ENCODE measurements around the gene NCEH1.

NCEH1 gene

DNA sequence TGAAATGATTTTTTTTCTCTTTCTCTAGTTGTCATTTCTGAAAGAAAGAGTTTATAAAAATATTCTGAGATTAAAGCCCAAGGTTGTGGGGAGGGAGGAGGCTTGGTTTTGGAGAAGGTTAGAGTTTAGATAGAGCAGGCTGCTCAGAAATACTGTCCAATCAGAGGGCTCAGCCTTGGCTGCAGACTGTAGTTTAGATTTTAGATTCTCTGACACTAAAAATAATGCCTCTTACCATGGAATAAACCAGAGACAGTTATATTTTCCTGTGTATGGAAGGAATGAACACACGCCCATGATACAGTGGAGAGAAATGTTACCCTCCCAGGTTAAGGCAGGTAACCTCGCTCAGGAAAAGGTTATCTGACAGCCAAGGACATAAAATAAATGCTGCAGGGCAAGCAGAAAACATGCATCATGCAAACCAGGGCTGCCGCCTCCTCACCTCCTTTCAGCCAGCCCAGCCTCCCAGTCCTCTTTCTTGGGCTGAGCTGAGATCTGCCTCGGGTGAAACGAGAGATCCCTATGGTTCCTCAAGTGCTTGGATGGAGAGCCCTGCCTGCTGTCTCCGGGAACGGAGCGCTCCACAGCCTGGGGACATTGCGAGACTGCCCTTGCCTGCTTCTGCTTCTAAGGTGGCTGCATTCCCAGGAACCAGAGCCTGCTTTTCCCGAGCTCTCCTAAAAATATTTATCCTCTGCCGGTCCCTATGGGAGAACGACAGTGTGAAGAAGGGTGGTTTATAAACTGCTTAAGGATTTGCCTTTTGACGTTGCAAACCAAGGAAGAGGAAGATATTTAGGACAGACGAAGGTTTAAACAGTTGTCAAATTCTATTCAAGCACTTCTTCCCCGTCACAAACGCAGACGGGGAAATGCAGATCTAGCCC is 848 bp downstream of the NCEH1 start:
- TF ChIP-seq, protein P1, sequence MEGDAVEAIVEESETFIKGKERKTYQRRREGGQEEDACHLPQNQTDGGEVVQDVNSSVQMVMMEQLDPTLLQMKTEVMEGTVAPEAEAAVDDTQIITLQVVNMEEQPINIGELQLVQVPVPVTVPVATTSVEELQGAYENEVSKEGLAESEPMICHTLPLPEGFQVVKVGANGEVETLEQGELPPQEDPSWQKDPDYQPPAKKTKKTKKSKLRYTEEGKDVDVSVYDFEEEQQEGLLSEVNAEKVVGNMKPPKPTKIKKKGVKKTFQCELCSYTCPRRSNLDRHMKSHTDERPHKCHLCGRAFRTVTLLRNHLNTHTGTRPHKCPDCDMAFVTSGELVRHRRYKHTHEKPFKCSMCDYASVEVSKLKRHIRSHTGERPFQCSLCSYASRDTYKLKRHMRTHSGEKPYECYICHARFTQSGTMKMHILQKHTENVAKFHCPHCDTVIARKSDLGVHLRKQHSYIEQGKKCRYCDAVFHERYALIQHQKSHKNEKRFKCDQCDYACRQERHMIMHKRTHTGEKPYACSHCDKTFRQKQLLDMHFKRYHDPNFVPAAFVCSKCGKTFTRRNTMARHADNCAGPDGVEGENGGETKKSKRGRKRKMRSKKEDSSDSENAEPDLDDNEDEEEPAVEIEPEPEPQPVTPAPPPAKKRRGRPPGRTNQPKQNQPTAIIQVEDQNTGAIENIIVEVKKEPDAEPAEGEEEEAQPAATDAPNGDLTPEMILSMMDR (IDR thresholded peaks at IDR 0.05; ENCODE audit: low read depth, low read length, poor library complexity, severe bottlenecking): no peak
- TF ChIP-seq EZH2phosphoT487 (IDR thresholded peaks at IDR 0.05; ENCODE audit: borderline replicate concordance, low read length): no peak
- no peaks in the 10 kb centered on the region for H3K27me3 ChIP-seq (ENCODE audit: control insufficient read depth, low read length)
- peaks cover 25% of the 10 kb centered on the region for H3K79me2 ChIP-seq (ENCODE audit: control insufficient read depth, low read length)
- H3K36me3 ChIP-seq (ENCODE audit: control insufficient read depth, low read length): no peaks in the 10 kb centered on the region
- peaks cover 23% of the 10 kb centered on the region for H3K4me1 ChIP-seq (ENCODE audit: control insufficient read depth, low read length)
- H3F3A ChIP-seq (ENCODE audit: control insufficient read depth, insufficient read depth): peaks cover 4% of the 10 kb centered on the region; the same call in 1 of the 2 replicates
- H3K4me3 ChIP-seq (ENCODE audit: low read length): peak overlapping the region; percentile 99
- H3K9me3 ChIP-seq (ENCODE audit: control insufficient read depth, insufficient read depth, low read length): no peaks in the 10 kb centered on the region
- no peaks in the 10 kb centered on the region for H3K9me2 ChIP-seq (replicated peaks; ENCODE audit: control insufficient read depth, low read length)
- no peak overlapping the region for H3K27ac ChIP-seq (ENCODE audit: low read depth, low read length)
- H4K20me1 ChIP-seq (ENCODE audit: control insufficient read depth, insufficient read depth, low read depth, low read length): no peaks in the 10 kb centered on the region; the same call in 1 of the 2 replicates
- peak overlapping the region; percentile 100 for H3K4me2 ChIP-seq (ENCODE audit: low read length)

DNA sequence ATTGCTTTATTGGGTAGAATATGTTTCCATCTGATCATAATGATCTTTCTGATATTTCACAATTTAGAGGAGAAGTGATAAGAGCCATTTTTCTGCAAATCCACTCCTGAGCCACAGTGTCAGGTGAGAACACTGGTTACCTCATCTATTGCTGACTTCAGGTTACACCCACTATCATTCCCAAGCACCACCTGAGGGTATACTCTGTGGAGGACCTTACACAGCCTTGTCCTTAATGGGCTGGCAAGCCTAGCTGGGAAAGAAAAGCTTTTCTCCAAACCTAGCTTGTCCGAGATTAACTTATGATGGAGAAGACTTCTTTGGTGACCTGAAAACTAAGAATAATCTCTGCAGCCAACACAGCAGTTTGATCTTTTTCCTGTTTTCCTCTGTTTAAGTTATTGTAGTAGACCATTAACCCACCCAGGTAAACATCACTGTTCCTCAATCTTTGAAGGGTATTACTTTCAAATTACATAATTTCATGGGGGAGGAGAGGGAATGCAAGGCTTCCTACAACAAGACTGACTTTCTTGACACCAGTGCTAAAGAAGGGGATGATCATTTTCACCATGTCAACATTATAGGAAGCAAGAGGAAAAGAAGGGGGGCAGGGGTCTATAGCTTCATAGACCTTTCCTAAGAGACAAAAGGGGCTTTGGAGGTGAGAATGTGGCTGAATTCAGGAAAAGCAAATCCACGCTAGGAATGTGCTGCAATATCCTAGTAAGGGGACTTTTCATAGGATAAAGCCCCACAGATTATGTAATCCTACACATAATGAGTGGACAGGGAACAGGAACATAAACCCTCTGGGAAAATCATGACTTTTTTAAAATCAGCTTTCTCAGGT is 1.7 kb downstream of the NCEH1 start:
- H3K4me1 ChIP-seq (ENCODE audit: control insufficient read depth, low read length): peaks cover 23% of the 10 kb centered on the region
- H3K79me2 ChIP-seq (ENCODE audit: control insufficient read depth, low read length): peaks cover 26% of the 10 kb centered on the region

DNA sequence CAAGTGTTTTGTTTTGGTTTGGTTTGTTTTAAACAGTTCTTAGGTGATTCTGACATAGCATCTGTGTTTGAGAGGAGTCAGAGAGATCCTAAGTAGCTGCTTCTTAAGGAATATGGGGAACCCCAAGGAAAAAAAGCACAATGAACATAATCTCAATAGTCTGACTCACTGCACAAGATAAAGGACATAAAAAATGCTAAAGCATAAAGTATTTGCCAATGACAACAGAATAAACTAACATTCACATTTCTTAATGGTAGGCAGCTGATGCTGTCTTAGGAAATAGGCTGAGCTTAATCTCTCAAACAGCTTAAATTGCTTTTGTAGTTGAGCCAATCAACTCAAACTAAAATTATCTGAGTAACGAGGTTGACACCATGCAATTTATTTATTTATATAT is 2.9 kb downstream of the NCEH1 start:
- Histone ChIP-seq H3K27me3 (ENCODE audit: control insufficient read depth, low read length) (no peaks in the 10 kb centered on the region), H3K9me2 (replicated peaks; ENCODE audit: control insufficient read depth, low read length) (no peaks in the 10 kb centered on the region), H3K4me1 (ENCODE audit: control insufficient read depth, low read length) (peaks cover 23% of the 10 kb centered on the region), H4K20me1 (ENCODE audit: control insufficient read depth, insufficient read depth, low read depth, low read length) (peaks cover 3% of the 10 kb centered on the region; the same call in 1 of the 2 replicates), H3K36me3 (ENCODE audit: control insufficient read depth, low read length) (no peaks in the 10 kb centered on the region), H3K9me3 (ENCODE audit: control insufficient read depth, insufficient read depth, low read length) (no peaks in the 10 kb centered on the region), H3K27ac (ENCODE audit: low read depth, low read length) (no peak overlapping the region), H3K79me2 (ENCODE audit: control insufficient read depth, low read length) (peaks cover 28% of the 10 kb centered on the region), H3K4me2 (ENCODE audit: low read length) (no peak overlapping the region), H3K4me3 (ENCODE audit: low read length) (no peak overlapping the region), H3F3A (ENCODE audit: control insufficient read depth, insufficient read depth) (peaks cover 4% of the 10 kb centered on the region; the same call in 1 of the 2 replicates)
- TF ChIP-seq EZH2phosphoT487 (IDR thresholded peaks at IDR 0.05; ENCODE audit: borderline replicate concordance, low read length): no peak
- TF ChIP-seq, protein P1 (IDR thresholded peaks at IDR 0.05; ENCODE audit: low read depth, low read length, poor library complexity, severe bottlenecking): no peak

More for the DNA sequence above, 1.7 kb downstream of the NCEH1 start:
- H3K9me3 ChIP-seq (ENCODE audit: control insufficient read depth, insufficient read depth, low read length): no peaks in the 10 kb centered on the region
- H3K27ac ChIP-seq (ENCODE audit: low read depth, low read length): no peak overlapping the region
- H3K9me2 ChIP-seq (replicated peaks; ENCODE audit: control insufficient read depth, low read length): no peaks in the 10 kb centered on the region
- H3K36me3 ChIP-seq (ENCODE audit: control insufficient read depth, low read length): no peaks in the 10 kb centered on the region
- H3K4me2 ChIP-seq (ENCODE audit: low read length): peak overlapping the region; percentile 100
- H3K27me3 ChIP-seq (ENCODE audit: control insufficient read depth, low read length): no peaks in the 10 kb centered on the region
- H3K4me3 ChIP-seq (ENCODE audit: low read length): peak overlapping the region; percentile 99; the same call in 1 of the 2 replicates
- peaks cover 4% of the 10 kb centered on the region; the same call in 1 of the 2 replicates for H3F3A ChIP-seq (ENCODE audit: control insufficient read depth, insufficient read depth)
- H4K20me1 ChIP-seq (ENCODE audit: control insufficient read depth, insufficient read depth, low read depth, low read length): peaks cover 3% of the 10 kb centered on the region; the same call in 1 of the 2 replicates
- TF ChIP-seq, protein P1 (IDR thresholded peaks at IDR 0.05; ENCODE audit: low read depth, low read length, poor library complexity, severe bottlenecking): no peak
- no peak for TF ChIP-seq EZH2phosphoT487 (IDR thresholded peaks at IDR 0.05; ENCODE audit: borderline replicate concordance, low read length)

Measured in DOHH2 (cell line).